ENCODE measurements around the gene DTNBP1.

The DTNBP1 gene

GRCh38 chr6:15622045-15622740, 40.6 kb downstream of the DTNBP1 start:
- DNase-seq = no peak

GRCh38 chr6:15621203-15622044, 41.4 kb downstream of the DTNBP1 start:
- no peak for DNase-seq

GRCh38 chr6:15620611-15621010, 42.2 kb downstream of the DTNBP1 start:
- DNase-seq = no peak

- DNase-seq = no peak
Observed at GRCh38 chr6:15619330-15619729, 43.5 kb downstream of the DTNBP1 start.

- DNase-seq = no peak
Observed at GRCh38 chr6:15618685-15619084, 44.1 kb downstream of the DTNBP1 start.

- DNase-seq = no peak
Observed at GRCh38 chr6:15616261-15616660, 46.6 kb downstream of the DTNBP1 start.

GRCh38 chr6:15615802-15616201, 47.0 kb downstream of the DTNBP1 start:
- DNase-seq = no peak

- DNase-seq = no peak
Observed at GRCh38 chr6:15614277-15614676, 48.6 kb downstream of the DTNBP1 start.

- DNase-seq = no peak
Observed at GRCh38 chr6:15608396-15608795, 54.4 kb downstream of the DTNBP1 start.

GRCh38 chr6:15607603-15608002, 55.2 kb downstream of the DTNBP1 start:
- DNase-seq = no peak

GRCh38 chr6:15606347-15606746, 56.5 kb downstream of the DTNBP1 start:
- DNase-seq = no peak

GRCh38 chr6:15604843-15605242, 58.0 kb downstream of the DTNBP1 start:
- no peak for DNase-seq

GRCh38 chr6:15602154-15602553, 60.7 kb downstream of the DTNBP1 start:
- no peak for DNase-seq

GRCh38 chr6:15598273-15598798, 64.5 kb downstream of the DTNBP1 start:
- DNase-seq = no peak

- no peak for DNase-seq
Observed at GRCh38 chr6:15596186-15596896, 66.5 kb downstream of the DTNBP1 start.

GRCh38 chr6:15595461-15596173, 67.2 kb downstream of the DTNBP1 start:
- DNase-seq = no peak

- no peak for DNase-seq
Observed at GRCh38 chr6:15594512-15595259, 68.1 kb downstream of the DTNBP1 start.

- DNase-seq = no peak
Observed at GRCh38 chr6:15593798-15594197, 69.0 kb downstream of the DTNBP1 start.

- no peak for DNase-seq
Observed at GRCh38 chr6:15592610-15593009, 70.2 kb downstream of the DTNBP1 start.

GRCh38 chr6:15588971-15589634, 73.7 kb downstream of the DTNBP1 start:
- DNase-seq = no peak

GRCh38 chr6:15586503-15586902, 76.3 kb downstream of the DTNBP1 start:
- DNase-seq = no peak
